ENCODE measurements around the gene MORN5.

DNA sequence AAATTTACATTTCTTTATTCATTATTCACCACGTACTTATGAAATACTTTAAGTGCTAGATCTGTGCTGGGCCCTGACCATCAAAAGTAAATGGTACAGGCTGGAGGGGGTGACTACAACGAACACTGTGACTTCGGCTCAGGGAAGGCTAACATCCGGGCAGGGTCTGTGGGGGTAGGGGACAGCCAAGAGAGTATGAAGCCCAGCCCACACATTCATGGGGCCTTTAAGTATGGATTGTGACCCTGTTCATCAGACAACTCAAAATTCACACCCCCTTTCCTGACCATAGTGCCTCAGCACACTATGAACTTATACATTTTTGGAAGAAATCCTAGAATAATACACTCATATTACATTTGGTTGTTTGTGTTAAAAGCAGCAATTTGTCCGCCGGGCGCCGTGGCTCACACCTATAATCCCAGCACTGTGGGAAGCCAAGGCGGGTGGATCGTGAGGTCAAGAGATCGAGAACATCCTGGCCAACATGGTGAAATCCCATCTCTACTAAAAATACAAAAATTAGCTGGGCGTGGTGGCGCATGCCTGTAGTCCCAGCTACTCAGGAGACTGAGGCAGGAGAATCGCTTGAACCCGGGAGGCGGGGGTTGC lies 33.3 kb downstream of the MORN5 start:
- no peak for TF ChIP-seq POLR2A (IDR thresholded peaks at IDR 0.05)
- TF ChIP-seq, protein P1, sequence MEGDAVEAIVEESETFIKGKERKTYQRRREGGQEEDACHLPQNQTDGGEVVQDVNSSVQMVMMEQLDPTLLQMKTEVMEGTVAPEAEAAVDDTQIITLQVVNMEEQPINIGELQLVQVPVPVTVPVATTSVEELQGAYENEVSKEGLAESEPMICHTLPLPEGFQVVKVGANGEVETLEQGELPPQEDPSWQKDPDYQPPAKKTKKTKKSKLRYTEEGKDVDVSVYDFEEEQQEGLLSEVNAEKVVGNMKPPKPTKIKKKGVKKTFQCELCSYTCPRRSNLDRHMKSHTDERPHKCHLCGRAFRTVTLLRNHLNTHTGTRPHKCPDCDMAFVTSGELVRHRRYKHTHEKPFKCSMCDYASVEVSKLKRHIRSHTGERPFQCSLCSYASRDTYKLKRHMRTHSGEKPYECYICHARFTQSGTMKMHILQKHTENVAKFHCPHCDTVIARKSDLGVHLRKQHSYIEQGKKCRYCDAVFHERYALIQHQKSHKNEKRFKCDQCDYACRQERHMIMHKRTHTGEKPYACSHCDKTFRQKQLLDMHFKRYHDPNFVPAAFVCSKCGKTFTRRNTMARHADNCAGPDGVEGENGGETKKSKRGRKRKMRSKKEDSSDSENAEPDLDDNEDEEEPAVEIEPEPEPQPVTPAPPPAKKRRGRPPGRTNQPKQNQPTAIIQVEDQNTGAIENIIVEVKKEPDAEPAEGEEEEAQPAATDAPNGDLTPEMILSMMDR (IDR thresholded peaks at IDR 0.05) = no peak

Data from testis (tissue), 2 donors.